A549 (cell line): ENCODE results near the gene LSM14B. TPM values are rescaled to one million over a fixed set of nuclear protein-coding genes. Genes with fewer than 3 reads are reported as not detected.

ENCODE experiments used
- ATAC-seq, 2 experiments: fragments of 200-7000 bp in 1 of 2; fragments of >200 bp in 1 of 2; cut with Nextera tagmentation in 1 of 2; cut with Tn5 transposase in 1 of 2; 3 replicates each; pipeline versions ENCODE4 v1.8.0 to v1.9.1; 2018 to 2020; ENCODE audit warnings: mild to moderate bottlenecking in 1 of 2, moderate library complexity in 1 of 2
- CTCF ChIA-PET: fragments of 300-600 bp; sonication (Branson Sonifier 250); formaldehyde crosslinking; extraction: SDS; loops from one replicate; lab custom pipeline; 2021; ENCODE audit warnings: antibody characterized with exemption, inconsistent platforms; lab: Yijun Ruan, JAX
- POLR2A ChIA-PET: fragments of 350-600 bp; formaldehyde crosslinking; extraction: SDS; loops from one replicate; lab custom pipeline; 2021; ENCODE audit warnings: antibody characterized with exemption, inconsistent platforms; lab: Yijun Ruan, JAX
- DNase-seq, 2 experiments: peaks; one replicate each; pipeline versions ENCODE4 v3.0.0 to v3.0.0-alpha.2; 2011 to 2016; ENCODE audit warnings: low read depth in 1 of 2, low spot score in 1 of 2
- FAIRE-seq: peaks from 2 replicates; lab custom pipeline; 2011; peaks lifted over from hg19 to GRCh38; lab: Jason Lieb, UNC
- H3K27ac ChIP-seq, 2 experiments: fragments of >200 bp; sonication (Bioruptor Twin); formaldehyde crosslinking; 3 replicates each; pipeline ENCODE4 v1.5.1; 2016 to 2017
- H3K4me1 ChIP-seq: fragments of >200 bp; sonication (Bioruptor Twin); formaldehyde crosslinking; 3 replicates; pipeline ENCODE4 v1.6.1; 2016
- H3K4me2 ChIP-seq: fragments of >200 bp; sonication (Bioruptor Twin); formaldehyde crosslinking; 3 replicates; pipeline ENCODE4 v1.6.1; 2016
- H3K4me3 ChIP-seq: fragments of >200 bp; sonication (Bioruptor Twin); formaldehyde crosslinking; 3 replicates; pipeline ENCODE4 v1.5.1; 2016
- H3K9me3 ChIP-seq: fragments of >200 bp; sonication (Bioruptor Twin); formaldehyde crosslinking; 3 replicates; pipeline ENCODE4 v1.6.1; 2016
- ATOH8 ChIP-seq: fragments of 250-450 bp; sonication (Bioruptor Pico); IDR thresholded peaks from 2 replicates; pipeline ENCODE4 v1.5.0; 2020; ENCODE audit warnings: low read depth, mild to moderate bottlenecking, moderate library complexity
- BHLHE40 ChIP-seq: IDR thresholded peaks from 2 replicates; pipeline ENCODE4 v1.6.1; 2012; ENCODE audit warnings: low read depth, low read length, inconsistent platforms
- CBX2 ChIP-seq: fragments of 200-600 bp; sonication (generic); IDR thresholded peaks from 2 replicates; pipeline ENCODE4 v1.6.1; 2016; ENCODE audit warnings: low read depth, mild to moderate bottlenecking, borderline replicate concordance
- CHD2 ChIP-seq: fragments of 150-350 bp; IDR thresholded peaks from 2 replicates; pipeline ENCODE4 v1.6.1; 2014; ENCODE audit warnings: low read length; ENCODE audit not compliant: partially characterized antibody
- EHF ChIP-seq: fragments of 250-450 bp; sonication (Bioruptor Pico); IDR thresholded peaks from 2 replicates; pipeline ENCODE4 v1.5.0; 2020; ENCODE audit warnings: mild to moderate bottlenecking
- EP300 ChIP-seq, 2 experiments: fragments of >200 bp; sonication (Bioruptor Twin); formaldehyde crosslinking; IDR thresholded peaks; 2 replicates in 1 of 2; 3 replicates in 1 of 2; pipeline ENCODE4 v1.6.1; 2016 to 2017
- ESRRA ChIP-seq: fragments of 150-350 bp; IDR thresholded peaks from 2 replicates; pipeline ENCODE4 v1.6.1; 2014; ENCODE audit warnings: mild to moderate bottlenecking, low read length, borderline replicate concordance
- FOSL2 ChIP-seq, 2 experiments: fragments of 450-650 bp in 1 of 2; fragments of >200 bp in 1 of 2; sonication (Bioruptor Twin) in 1 of 2; formaldehyde crosslinking; IDR thresholded peaks; 2 replicates each; pipeline versions ENCODE4 v1.5.0 to v1.6.1; 2016 to 2020; ENCODE audit warnings: mild to moderate bottlenecking in 1 of 2, moderate library complexity in 1 of 2
- GATA3 ChIP-seq: IDR thresholded peaks from 2 replicates; pipeline ENCODE4 v1.6.1; 2012; ENCODE audit warnings: borderline replicate concordance
- HES2 ChIP-seq: fragments of >200 bp; sonication (Bioruptor Twin); formaldehyde crosslinking; IDR thresholded peaks from 2 replicates; pipeline ENCODE4 v1.6.1; 2016
- HOXB13 ChIP-seq: fragments of 250-450 bp; sonication (Bioruptor Pico); IDR thresholded peaks from 2 replicates; pipeline ENCODE4 v1.5.0; 2020; ENCODE audit warnings: low read depth, mild to moderate bottlenecking, moderate library complexity
- HOXB5 ChIP-seq: fragments of 250-450 bp; sonication (Bioruptor Pico); IDR thresholded peaks from 2 replicates; pipeline ENCODE4 v1.5.0; 2020; ENCODE audit warnings: mild to moderate bottlenecking, moderate library complexity
- KDM5A ChIP-seq: fragments of 200-600 bp; sonication (generic); IDR thresholded peaks from 2 replicates; pipeline ENCODE4 v1.6.1; 2016; ENCODE audit warnings: antibody characterized with exemption, mild to moderate bottlenecking
- MAFK ChIP-seq: fragments of 450-650 bp; IDR thresholded peaks from 2 replicates; pipeline ENCODE4 v1.6.1; 2014; ENCODE audit not compliant: partially characterized antibody
- MAZ ChIP-seq: fragments of 150-350 bp; IDR thresholded peaks from 2 replicates; pipeline ENCODE4 v1.6.1; 2014; ENCODE audit warnings: antibody characterized with exemption, low read depth, low read length, borderline replicate concordance
- MYC ChIP-seq: IDR thresholded peaks from 2 replicates; pipeline ENCODE4 v1.6.1; 2012; ENCODE audit warnings: mild to moderate bottlenecking, inconsistent platforms, low read length, improper control_type of control experiment, borderline replicate concordance
- NPAS2 ChIP-seq: fragments of 250-450 bp; sonication (Bioruptor Pico); IDR thresholded peaks from 2 replicates; pipeline ENCODE4 v1.8.0; 2022; ENCODE audit warnings: mild to moderate bottlenecking, moderate library complexity, borderline replicate concordance
- NR3C1 ChIP-seq: fragments of >200 bp; sonication (Bioruptor Twin); formaldehyde crosslinking; IDR thresholded peaks from 3 replicates; pipeline ENCODE4 v1.6.1; 2017
- PBX3 ChIP-seq: IDR thresholded peaks from 2 replicates; pipeline ENCODE4 v1.6.1; 2012
- PHF8 ChIP-seq: fragments of 200-600 bp; sonication (generic); IDR thresholded peaks from 2 replicates; pipeline ENCODE4 v1.6.1; 2016; ENCODE audit warnings: low read depth, mild to moderate bottlenecking, antibody characterized with exemption, moderate library complexity, borderline replicate concordance
- POLR2A ChIP-seq: IDR thresholded peaks from 2 replicates; pipeline ENCODE4 v1.6.1; 2012; ENCODE audit warnings: mild to moderate bottlenecking, low read length
- RAD21 ChIP-seq, 2 experiments: fragments of >200 bp in 1 of 2; sonication (Bioruptor Twin) in 1 of 2; formaldehyde crosslinking in 1 of 2; IDR thresholded peaks in 1 of 2; conservative IDR thresholded peaks in 1 of 2; 2 replicates in 1 of 2; 3 replicates in 1 of 2; pipeline ENCODE4 v1.6.1; 2012 to 2018; ENCODE audit warnings: inconsistent platforms in 1 of 2
- RCOR1 ChIP-seq: fragments of 150-350 bp; IDR thresholded peaks from 2 replicates; pipeline ENCODE4 v1.6.1; 2014; ENCODE audit warnings: antibody characterized with exemption, low read length, low read depth
- SMC3 ChIP-seq: fragments of >200 bp; sonication (Bioruptor Twin); formaldehyde crosslinking; IDR thresholded peaks from 3 replicates; pipeline ENCODE4 v1.6.1; 2018; ENCODE audit warnings: inconsistent platforms
- TFCP2L1 ChIP-seq: fragments of 250-450 bp; sonication (Bioruptor Pico); IDR thresholded peaks from 2 replicates; pipeline ENCODE4 v1.5.0; 2021; ENCODE audit warnings: mild to moderate bottlenecking
- ZNF302 ChIP-seq: fragments of 250-450 bp; sonication (Bioruptor Pico); IDR thresholded peaks from 2 replicates; pipeline ENCODE4 v1.9.0; 2021; ENCODE audit warnings: inconsistent platforms, mild to moderate bottlenecking, moderate library complexity
- ZSCAN20 ChIP-seq: fragments of 250-450 bp; sonication (Bioruptor Pico); IDR thresholded peaks from 2 replicates; pipeline ENCODE4 v1.8.0; 2022; ENCODE audit warnings: mild to moderate bottlenecking, moderate library complexity
- WGBS: methylation state at CpG from one replicate; pipeline ENCODE4 v1.1.6; 2017; ENCODE audit errors: missing lambda C conversion rate; 5-methylcytosine and 5-hydroxymethylcytosine counted together
- polyA plus RNA-seq, 4 experiments: library from polyadenylated mRNA; depleted of rRNA in 3 of 4; stranded (reverse); fragments of >200 nt; fragmentation: RNase III in 1 of 4; extraction: RNeasy Plus Mini Kit Qiagen cat#74134 plus additional on column Dnase treatment in 1 of 4; gene quantifications; 2 replicates in 3 of 4; 3 replicates in 1 of 4; pipeline ENCODE4 v1.2.3, GENCODE V29; 2011 to 2017
- TF ChIP-seq, protein P1 (sequence below): fragments of >200 bp; sonication (Bioruptor Twin); formaldehyde crosslinking; IDR thresholded peaks from 3 replicates; pipeline ENCODE4 v1.6.1; 2016
- TF ChIP-seq, protein P2 (sequence below): IDR thresholded peaks from 2 replicates; pipeline ENCODE4 v1.6.1; 2012
- TF ChIP-seq, protein P3 (sequence below): fragments of 250-450 bp; sonication (Bioruptor Pico); IDR thresholded peaks from 2 replicates; pipeline ENCODE4 v1.5.0; 2021; ENCODE audit warnings: mild to moderate bottlenecking, moderate library complexity, borderline replicate concordance

The LSM14B gene
- polyA plus RNA-seq, 2 of the 4 experiments (the other 2 are of a cell fraction) = 22.7 to 28.1 TPM

DNA sequence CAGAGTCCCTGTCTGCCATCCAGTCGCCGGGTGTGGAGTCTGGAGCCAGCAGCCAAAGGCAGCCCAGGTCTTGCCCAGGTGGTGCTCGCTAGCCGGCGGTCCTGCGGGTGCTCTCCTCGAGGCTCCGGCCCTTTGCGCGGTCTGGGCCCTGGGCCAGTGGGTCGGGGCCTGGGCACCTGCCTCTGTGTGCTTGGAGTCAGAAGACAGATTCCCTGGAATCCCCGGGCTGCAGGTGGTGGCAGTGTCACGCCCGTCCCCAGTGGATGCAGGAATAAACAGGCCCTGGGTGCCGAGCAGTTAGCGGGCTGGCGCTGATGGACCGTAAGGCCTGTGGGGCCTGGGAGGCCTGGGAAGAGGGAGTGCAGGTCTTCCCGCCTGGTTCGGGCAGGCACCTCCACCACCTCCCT is 26.6 kb downstream of the LSM14B start:
- Histone ChIP-seq H3K27ac (no peak overlapping the region), H3K4me3 (no peak overlapping the region), H3K9me3 (peaks cover 6% of the 10 kb centered on the region; the same call in 2 of the 3 replicates), H3K4me2 (no peak overlapping the region), H3K4me1 (peaks cover 8% of the 10 kb centered on the region)
- TF ChIP-seq PBX3 = no peak
- no peak for TF ChIP-seq ATOH8
- TF ChIP-seq POLR2A = no peak
- TF ChIP-seq NPAS2 (CRISPR knock-in tag) = no peak
- TF ChIP-seq CHD2 = no peak
- TF ChIP-seq EHF (CRISPR knock-in tag) = no peak
- TF ChIP-seq HOXB13 = no peak
- no peak for TF ChIP-seq EP300 (IDR thresholded peaks at IDR 0.05)
- TF ChIP-seq RAD21 (conservative IDR thresholded peaks at IDR 0.05 in 1 of 2, IDR thresholded peaks at IDR 0.05 in 1 of 2) = no peak
- TF ChIP-seq NR3C1 = no peak
- TF ChIP-seq, protein P1, sequence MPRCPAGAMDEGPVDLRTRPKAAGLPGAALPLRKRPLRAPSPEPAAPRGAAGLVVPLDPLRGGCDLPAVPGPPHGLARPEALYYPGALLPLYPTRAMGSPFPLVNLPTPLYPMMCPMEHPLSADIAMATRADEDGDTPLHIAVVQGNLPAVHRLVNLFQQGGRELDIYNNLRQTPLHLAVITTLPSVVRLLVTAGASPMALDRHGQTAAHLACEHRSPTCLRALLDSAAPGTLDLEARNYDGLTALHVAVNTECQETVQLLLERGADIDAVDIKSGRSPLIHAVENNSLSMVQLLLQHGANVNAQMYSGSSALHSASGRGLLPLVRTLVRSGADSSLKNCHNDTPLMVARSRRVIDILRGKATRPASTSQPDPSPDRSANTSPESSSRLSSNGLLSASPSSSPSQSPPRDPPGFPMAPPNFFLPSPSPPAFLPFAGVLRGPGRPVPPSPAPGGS = no peak
- TF ChIP-seq SMC3 = no peak
- TF ChIP-seq ZNF302 (CRISPR knock-in tag) = no peak
- no peak for TF ChIP-seq TFCP2L1 (CRISPR knock-in tag)
- TF ChIP-seq ESRRA = no peak
- TF ChIP-seq KDM5A = no peak
- TF ChIP-seq CBX2 = no peak
- no peak for TF ChIP-seq MAZ
- no peak for TF ChIP-seq BHLHE40
- CTCF ChIA-PET = no interaction called here
- DNase-seq (no peak), ATAC-seq (no peak), FAIRE-seq (no peak)
- POLR2A ChIA-PET = no interaction called here
- WGBS = 89% methylated on average over 11 of the region's 20 CpGs

DNA sequence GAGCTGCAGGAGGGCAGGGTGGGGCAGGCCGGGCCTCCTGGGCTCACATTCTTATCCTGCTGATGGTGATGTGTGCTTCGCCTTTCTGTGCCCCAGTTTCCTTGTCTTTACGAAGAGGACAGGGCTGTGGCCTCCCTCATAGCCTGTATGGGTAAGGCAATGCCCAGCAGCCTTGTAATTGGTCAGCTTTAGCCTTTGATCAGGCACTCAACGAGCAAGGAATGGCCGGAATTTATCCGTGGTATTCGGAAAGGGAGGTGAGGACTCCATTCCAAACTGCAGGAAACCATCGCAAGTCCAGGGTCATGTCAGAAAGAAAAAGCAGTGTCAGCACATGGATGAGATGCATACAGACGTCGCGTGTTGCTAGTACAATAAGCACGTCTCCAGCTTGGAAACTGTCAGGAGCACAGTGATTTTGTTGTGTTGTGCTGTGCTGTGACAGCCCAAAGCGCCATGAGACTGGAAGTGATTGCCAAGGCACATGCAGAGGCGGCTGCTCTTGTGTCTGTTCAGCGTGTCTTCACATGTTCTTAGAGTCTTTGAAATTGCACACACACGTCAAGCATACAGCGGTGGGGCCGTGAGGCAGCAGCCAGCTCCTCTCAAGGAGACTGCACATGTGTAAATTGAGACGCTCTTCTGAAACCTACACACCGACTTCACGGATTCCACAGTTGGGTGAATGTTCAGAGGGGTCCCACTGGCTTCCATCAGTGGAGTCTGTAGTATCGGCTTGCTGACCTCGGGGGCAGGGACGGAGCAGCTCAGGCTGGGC is 27.4 kb downstream of the LSM14B start:
- Histone ChIP-seq H3K4me3 (no peak overlapping the region), H3K4me1 (peaks cover 6% of the 10 kb centered on the region), H3K9me3 (peaks cover 6% of the 10 kb centered on the region; the same call in 2 of the 3 replicates), H3K27ac (no peak overlapping the region), H3K4me2 (no peak overlapping the region)
- WGBS = 92% methylated on average over 23 of the region's 24 CpGs
- DNase-seq = no peak
- ChIA-PET CTCF (interaction anchor here (0.7 to 1.4 kb wide), 2 partner anchors 86 to 138 kb away, joined by 3 to 5 read pairs; no protein-coding TSS in a partner anchor), POLR2A (no interaction called here)
- no peak; a peak in 2 of 6 replicates for ATAC-seq
- TF ChIP-seq NPAS2 (CRISPR knock-in tag) (no peak), MAFK (peak; percentile 74), RCOR1 (no peak)
- TF ChIP-seq, all 56 proteins: peak for 1
- FAIRE-seq = no peak

- 93% methylated on average over 11 of the region's 11 CpGs for WGBS
- no peak for FAIRE-seq
- H3K4me2 ChIP-seq = no peak overlapping the region
- H3K4me1 ChIP-seq = peaks cover 3% of the 10 kb centered on the region
- peak in 1 of 2 experiments; percentile 18; a peak in 1 of 6 replicates for ATAC-seq
- H3K4me3 ChIP-seq = no peak overlapping the region
- ChIA-PET POLR2A (no interaction called here), CTCF (interaction anchor here (1.4 kb wide), 1 partner anchor 139 kb away, joined by 5 read pairs; no protein-coding TSS in a partner anchor)
- no peak overlapping the region for H3K27ac ChIP-seq
- no peak for DNase-seq
- peaks cover 6% of the 10 kb centered on the region; the same call in 2 of the 3 replicates for H3K9me3 ChIP-seq
- TF ChIP-seq ZSCAN20 (CRISPR knock-in tag) = no peak
- no peak for TF ChIP-seq HES2
- TF ChIP-seq, protein P2, sequence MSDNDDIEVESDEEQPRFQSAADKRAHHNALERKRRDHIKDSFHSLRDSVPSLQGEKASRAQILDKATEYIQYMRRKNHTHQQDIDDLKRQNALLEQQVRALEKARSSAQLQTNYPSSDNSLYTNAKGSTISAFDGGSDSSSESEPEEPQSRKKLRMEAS = no peak
- TF ChIP-seq PHF8 = no peak
- TF ChIP-seq NPAS2 (CRISPR knock-in tag) = no peak
- no peak for TF ChIP-seq ZNF302 (CRISPR knock-in tag)
- TF ChIP-seq FOSL2 (IDR thresholded peaks at IDR 0.05) = no peak
- TF ChIP-seq FOSL2 (CRISPR knock-in tag; IDR thresholded peaks at IDR 0.05) = no peak
- no peak for TF ChIP-seq SMC3
- no peak for TF ChIP-seq GATA3
- TF ChIP-seq, protein P3, sequence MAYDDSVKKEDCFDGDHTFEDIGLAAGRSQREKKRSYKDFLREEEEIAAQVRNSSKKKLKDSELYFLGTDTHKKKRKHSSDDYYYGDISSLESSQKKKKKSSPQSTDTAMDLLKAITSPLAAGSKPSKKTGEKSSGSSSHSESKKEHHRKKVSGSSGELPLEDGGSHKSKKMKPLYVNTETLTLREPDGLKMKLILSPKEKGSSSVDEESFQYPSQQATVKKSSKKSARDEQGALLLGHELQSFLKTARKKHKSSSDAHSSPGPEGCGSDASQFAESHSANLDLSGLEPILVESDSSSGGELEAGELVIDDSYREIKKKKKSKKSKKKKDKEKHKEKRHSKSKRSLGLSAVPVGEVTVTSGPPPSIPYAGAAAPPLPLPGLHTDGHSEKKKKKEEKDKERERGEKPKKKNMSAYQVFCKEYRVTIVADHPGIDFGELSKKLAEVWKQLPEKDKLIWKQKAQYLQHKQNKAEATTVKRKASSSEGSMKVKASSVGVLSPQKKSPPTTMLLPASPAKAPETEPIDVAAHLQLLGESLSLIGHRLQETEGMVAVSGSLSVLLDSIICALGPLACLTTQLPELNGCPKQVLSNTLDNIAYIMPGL (CRISPR knock-in tag) = no peak
- TF ChIP-seq HOXB13 = no peak
- TF ChIP-seq MYC = no peak
- no peak for TF ChIP-seq EHF (CRISPR knock-in tag)
- no peak for TF ChIP-seq HOXB5 (CRISPR knock-in tag)
Observed at GRCh38 chr20:62150310-62150575, 28.0 kb downstream of the LSM14B start.
